Heart left ventricle (tissue), 13 donors: ENCODE measurements around the gene FBXO42.

Source experiments
- CTCF ChIP-seq, 12 donors: fragments of 200-600 bp; sonication (generic) in 4 of 12; IDR thresholded peaks; one replicate each; pipeline versions ENCODE4 v1.5.0 to v1.8.0; 2018 to 2022; ENCODE audit warnings: antibody characterized with exemption in 12 of 12, mild to moderate bottlenecking in 5 of 12
- POLR2A ChIP-seq, 2 donors: fragments of 450-650 bp; IDR thresholded peaks; one replicate each; pipeline ENCODE4 v1.6.1; 2017; ENCODE audit warnings: antibody characterized with exemption in 2 of 2, mild to moderate bottlenecking in 2 of 2, moderate library complexity in 2 of 2
- donor health status: ischemic (EF 13 %, LVEDD 7.1; RV severe dilation, severe dysfunction).
- donor health status: DM: no; HTN: yes; CAD: no.
- donor health status: DM: no; HTN: no; CAD: no.
- donor health status: ischemic (EF 25% LVEDD 6.9; RV normal size, moderate dysfunction).
- donor health status: ischemic (EF 25% LVEDD 5.7; RV mildly dilated, moderate dysfunction).
- donor health status: ischemic (EF 35%, LVEDD 5.7; RV mildly dilated, moderate dysfunction).
- donor health status: nonischemic (EF 11% LVEDD 7.7; RV severe dilation, severe dysfunction).
- donor health status: DM: yes; HTN: yes; CAD: no.
- donor health status: PGD.
- donor health status: ischemic (EF 29% LVEDD 5.4; RV normal size, mild dysfunction).
- donor health status: nonischemic (EF 23%, LVEDD 6.1; RV moderate dilation, normal function).

- TF ChIP-seq CTCF (IDR thresholded peaks at IDR 0.05): no peak
- no peak for TF ChIP-seq POLR2A (IDR thresholded peaks at IDR 0.05)
Observed at GRCh38 chr1:16229976-16230740, 122.1 kb downstream of the FBXO42 start.
